ENCODE results near the gene ZMIZ2.
"Not testable (repeated sequence)": the region's sequence is repeated elsewhere in the genome, so short reads cannot be mapped to it uniquely, and the experiment has no call there.

ZMIZ2 gene

DNA sequence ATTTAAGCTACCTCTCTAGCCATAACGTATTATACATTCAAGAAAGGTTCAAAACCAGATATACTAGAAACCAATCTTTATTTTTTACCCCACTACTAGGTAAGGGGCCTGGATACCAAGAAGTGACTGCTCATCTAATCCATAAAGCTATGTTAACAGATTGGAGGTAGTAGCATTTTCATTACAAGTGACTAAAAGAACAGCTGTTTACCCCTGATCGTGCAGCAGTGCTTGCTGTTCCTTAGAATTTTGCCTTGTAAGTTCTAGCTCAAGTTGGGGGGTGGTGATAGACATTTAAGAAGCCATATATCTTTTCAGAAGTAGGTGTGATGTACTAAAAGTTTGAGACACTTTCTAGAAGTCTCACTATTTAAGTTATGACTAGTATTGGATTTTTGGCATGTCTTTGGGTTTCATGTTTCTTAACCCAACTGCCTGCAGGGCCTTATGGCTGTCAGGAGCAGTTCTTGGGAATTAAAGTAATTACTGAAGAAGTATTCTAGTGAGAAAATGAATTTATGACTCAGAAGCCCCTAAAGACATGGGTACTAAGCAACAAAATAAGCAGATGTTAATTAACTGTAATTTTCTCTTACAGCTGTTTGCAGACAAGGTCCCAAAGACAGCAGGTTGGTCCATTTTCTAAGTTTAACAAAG, 50.1 kb downstream of the ZMIZ2 start:
- DNase-seq (ENCODE audit: low read depth in 2 of 2), result no peak

DNA sequence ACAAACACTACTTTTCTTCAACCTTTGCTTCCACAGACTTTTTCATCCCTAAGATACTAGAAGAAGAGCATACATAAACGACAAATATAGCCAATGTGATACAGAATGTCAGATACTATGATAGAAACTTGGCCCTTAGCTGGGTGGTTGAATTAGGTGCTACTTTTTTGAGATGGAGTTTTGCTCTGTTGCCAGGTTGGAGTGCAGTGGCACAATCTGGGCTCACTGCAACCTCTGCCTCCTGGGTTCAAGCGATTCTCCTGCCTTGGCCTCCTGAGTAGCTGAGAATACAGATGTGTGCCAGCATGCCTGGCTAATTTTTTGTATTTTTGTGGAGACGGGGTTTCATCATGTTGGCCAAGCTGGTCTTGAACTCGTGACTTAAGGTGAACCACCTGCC, 51.3 kb downstream of the ZMIZ2 start:
- DNase-seq (ENCODE audit: low read depth in 2 of 2), result no peak

DNA sequence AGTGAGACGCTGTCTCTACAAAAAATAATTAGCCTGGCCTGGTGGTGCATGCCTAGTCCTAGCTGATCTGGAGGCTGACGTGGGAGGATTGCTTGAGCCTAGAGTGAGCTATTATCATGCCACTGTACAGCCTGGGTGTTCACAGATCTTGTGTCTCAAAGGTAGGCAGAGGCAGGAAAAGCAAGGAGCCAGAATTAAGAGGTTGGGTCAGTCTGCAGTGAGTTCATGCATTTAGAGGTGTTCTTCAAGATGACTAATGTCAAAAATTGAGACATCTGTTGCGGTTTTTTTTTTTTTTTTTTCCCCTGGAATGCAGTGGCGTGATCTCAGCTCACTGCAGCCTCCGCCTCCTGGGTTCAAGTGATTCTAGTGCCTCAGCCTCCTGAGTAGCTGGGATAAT, 53.2 kb downstream of the ZMIZ2 start:
- DNase-seq (ENCODE audit: low read depth in 2 of 2), result no peak

DNA sequence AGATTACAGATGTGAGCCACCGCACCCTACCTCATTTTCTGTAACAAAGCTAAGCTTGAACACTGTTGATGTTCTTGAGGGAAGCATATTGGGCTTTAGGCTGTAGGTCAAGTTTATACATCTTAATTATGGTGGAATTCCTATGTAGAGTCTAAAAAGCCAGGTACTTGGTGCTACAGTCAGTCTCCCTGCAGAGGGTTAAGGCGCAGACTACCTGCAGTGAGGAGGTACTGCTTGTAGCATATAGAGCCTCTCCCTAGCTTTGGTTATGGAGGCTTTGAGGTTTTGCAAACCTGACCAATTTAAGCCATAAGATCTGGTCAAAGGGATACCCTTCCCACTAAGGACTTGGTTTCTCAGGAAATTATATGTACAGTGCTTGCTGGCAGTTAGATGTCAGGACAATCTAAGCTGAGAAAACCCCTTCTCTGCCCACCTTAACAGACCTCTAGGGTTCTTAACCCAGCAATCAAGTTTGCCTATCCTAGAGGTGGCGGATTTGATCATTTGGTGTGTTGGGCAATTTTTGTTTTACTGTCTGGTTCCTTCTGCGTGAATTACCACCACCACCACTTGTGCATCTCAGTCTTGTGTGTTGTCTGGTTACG, 53.9 kb downstream of the ZMIZ2 start:
- no peak for DNase-seq (ENCODE audit: low read depth in 2 of 2)

DNA sequence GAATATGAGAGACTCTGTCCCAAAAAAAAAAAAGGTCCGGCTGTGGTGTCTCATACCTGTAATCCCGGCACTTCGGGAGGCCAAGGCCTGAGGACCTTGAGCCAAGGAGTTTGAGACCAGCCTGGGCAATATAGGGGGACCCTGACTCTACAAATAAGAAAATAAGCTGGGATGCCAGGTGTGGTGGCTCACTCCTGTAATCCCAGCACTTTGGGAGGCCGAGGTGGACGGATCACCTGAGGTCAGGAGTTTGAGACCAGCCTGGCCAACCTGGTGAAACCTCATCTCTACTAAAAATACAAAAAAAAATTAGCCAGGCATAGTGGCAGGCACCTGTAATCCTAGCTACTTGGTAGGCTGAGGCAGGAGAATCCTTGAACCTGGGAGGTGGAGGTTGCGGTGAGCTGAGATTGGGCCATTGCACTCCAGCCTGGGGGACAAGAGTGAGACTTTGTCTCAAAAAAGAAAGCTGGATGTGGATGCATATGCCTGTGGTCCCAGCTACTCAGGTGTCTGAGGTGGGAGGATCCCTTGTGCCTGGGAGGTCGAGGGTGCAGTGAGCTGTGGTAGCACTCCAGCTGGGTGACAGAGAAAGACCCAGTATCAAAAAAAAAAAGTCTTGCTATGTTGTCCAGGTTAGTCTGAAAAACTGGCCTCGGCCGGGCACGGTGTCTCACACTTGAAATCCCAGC, 55.3 kb downstream of the ZMIZ2 start:
- not testable (repeated sequence) for DNase-seq (ENCODE audit: low read depth in 2 of 2)

DNA sequence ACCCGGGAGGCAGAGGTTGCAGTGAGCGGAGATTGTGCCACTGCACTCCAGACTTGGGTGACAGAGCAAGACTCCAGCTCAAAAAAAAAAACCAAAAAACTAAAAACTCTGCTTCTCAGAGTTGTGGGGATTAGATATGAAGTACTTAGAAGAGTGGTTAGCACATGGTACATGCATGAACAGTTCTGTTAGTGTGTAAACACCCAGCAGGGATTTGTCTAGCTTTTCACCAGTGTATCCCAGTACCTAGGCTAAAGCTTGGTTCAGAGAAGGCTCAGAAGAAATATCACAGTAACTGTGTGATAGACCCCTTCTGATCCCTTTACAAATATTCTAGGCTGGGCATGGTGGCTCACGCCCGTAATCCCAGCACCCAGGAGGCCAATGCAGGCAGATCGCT, 57.3 kb downstream of the ZMIZ2 start:
- no peak for DNase-seq (ENCODE audit: low read depth in 2 of 2)

DNA sequence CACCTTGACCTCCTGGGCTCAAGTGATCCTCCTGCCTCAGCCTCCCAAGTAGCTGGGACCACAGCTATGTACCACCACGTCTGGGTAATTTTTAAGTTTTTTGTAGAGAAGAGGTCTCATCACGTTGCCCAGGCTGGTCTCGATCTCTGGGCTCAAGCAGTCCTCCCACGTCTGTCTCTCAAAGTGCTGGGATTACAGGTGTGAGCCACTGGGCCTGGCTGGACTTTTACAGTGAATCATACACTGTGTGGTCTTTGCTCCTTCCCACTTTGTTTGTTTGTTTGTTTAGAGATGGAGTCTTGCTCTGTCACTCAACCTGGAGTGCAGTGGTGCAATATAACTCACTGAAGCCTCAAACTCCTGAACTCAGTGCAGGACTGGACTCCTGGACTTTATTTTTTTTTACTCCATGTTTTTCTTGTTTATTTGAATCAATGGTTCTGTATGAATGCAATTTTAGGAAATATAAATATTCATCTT, 60.3 kb downstream of the ZMIZ2 start:
- no peak for DNase-seq (ENCODE audit: low read depth in 2 of 2)

DNA sequence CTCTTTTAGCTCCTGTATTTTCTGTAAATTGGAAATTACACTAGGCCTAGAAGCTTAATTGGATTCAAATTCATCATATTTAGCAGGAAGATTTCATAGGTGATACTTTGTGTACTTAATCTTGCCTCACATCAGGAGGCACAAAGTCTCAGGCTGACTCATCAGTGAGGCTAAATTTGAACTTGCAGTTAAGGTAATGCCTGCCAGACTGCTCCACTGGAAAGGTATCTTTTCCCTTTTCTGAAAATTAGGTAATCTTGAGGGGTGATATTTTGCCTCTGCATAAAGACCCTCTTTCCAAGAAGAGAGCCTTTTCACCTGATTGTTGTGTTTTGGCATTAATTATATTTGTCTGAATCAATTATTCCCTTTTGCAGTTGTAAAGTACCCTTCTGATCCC, 62.4 kb downstream of the ZMIZ2 start:
- no peak for DNase-seq (ENCODE audit: low read depth in 2 of 2)

DNA sequence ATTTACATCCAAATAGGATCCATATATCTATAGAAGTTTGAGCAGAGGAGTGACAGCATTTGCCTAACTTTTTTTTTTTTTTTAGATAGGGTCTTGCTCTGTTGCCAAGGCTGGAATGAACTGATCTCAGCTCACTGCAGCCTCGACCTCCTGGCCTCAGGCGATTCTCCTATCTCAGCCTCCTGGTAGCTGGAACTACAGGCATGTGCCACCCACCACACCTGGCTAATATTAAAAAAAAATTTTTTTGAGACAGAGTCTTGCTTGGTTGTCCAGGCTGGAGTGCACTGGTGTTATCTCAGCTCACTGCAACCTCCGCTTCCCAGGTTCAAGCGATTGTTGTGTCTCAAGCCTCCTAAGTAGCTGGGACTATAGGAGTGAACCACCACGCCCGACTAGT, 62.9 kb downstream of the ZMIZ2 start:
- no peak for DNase-seq (ENCODE audit: low read depth in 2 of 2)

DNA sequence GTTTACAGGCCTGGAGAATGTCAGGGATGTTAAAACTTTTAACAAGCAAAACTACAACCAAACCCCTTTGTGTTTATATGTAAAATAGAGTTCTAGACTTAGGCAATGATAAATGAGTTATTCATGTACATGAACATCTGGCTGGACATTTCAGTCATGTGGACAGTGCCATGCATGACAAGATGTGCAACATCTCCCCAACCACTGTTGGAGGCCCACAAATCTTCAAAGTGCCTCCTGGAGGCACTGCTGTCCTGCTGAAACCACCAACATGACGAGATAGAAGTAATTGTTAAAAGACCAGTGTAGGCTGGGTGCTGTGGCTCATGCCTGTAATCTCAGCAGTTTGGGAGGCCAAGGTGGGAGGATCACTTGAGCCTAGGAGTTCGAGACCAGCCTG, 66.3 kb downstream of the ZMIZ2 start:
- no peak for DNase-seq (ENCODE audit: low read depth in 2 of 2)

DNA sequence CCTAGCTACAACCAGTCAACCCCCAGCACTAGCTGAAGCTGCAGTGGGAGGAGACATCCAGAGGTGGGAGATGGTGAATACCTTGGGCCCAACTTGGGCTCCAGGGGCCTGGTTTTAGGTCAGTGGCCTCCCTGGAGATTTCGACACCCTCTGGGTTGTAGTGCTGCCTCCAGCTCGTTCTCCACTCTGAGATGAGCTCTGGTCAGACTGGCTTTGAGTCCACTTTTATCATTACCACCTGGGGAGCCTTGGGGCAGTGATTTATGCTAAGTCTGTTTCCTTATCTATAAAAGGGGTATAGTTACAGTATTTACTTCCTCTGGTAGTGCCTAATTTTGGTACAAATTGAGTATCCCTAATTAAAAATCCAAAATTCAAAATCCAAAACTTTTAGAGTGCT, 70.6 kb downstream of the ZMIZ2 start:
- DNase-seq (ENCODE audit: low read depth in 2 of 2), result no peak
